ENCODE data around the gene LAS1L.
"Not testable (repeated sequence)": the region's sequence is repeated elsewhere in the genome, so short reads cannot be mapped to it uniquely, and the experiment has no call there.

Gene LAS1L

GRCh38 chrX:65528293-65528692 is 6.3 kb downstream of the LAS1L start:
- Histone ChIP-seq H3K9me3 (ENCODE audit: control insufficient read depth, low read length) (no peaks in the 10 kb centered on the region), H4K91ac (ENCODE audit: low read length) (no peak overlapping the region), H3K9ac (ENCODE audit: low read length) (no peak overlapping the region), H3K36me3 (ENCODE audit: control insufficient read depth in 1 of 2, insufficient read depth in 2 of 2, low read depth in 1 of 2, low read length in 2 of 2) (peaks cover 45 to 49% of the 10 kb centered on the region in 2 experiments), H2BK120ac (ENCODE audit: low read depth, low read length) (no peak overlapping the region), H3K27me3 (ENCODE audit: control insufficient read depth in 1 of 2, insufficient read depth in 1 of 2, low read length in 2 of 2) (peaks cover 0 to 13% of the 10 kb centered on the region in 2 experiments), H2BK5ac (ENCODE audit: low read depth, low read length, poor library complexity, severe bottlenecking) (no peak overlapping the region), H3K18ac (ENCODE audit: low read depth in 1 of 2, low read length in 2 of 2) (no peak overlapping the region), H3K4me2 (ENCODE audit: low read length, poor library complexity, severe bottlenecking) (no peak overlapping the region), H3K4me3 (ENCODE audit: insufficient read depth in 1 of 2, low read depth in 1 of 2, low read length in 2 of 2) (no peak overlapping the region), H2BK12ac (ENCODE audit: low read length in 2 of 2) (no peak overlapping the region), H3K23ac (ENCODE audit: low read length in 2 of 2) (no peak overlapping the region), H2AFZ (ENCODE audit: low read depth, low read length) (no peak overlapping the region), H3K79me1 (replicated peaks; ENCODE audit: low read length, poor library complexity, severe bottlenecking) (peaks cover 14% of the 10 kb centered on the region), H3K27ac (ENCODE audit: low read length, poor library complexity, severe bottlenecking) (no peak overlapping the region), H3K4me1 (ENCODE audit: control insufficient read depth, insufficient read depth, low read depth, low read length) (peaks cover 5% of the 10 kb centered on the region), H4K8ac (ENCODE audit: low read length) (no peak overlapping the region), H3K4ac (ENCODE audit: low read depth in 1 of 2, low read length in 2 of 2) (no peak overlapping the region), H2BK15ac (ENCODE audit: low read depth, poor library complexity, severe bottlenecking) (no peak overlapping the region), H2AK5ac (ENCODE audit: low read length, severe bottlenecking) (no peak overlapping the region), H3K14ac (ENCODE audit: low read length in 2 of 2) (no peak overlapping the region)
- DNase-seq = no peak
- 44% methylated on average over 3 of the region's 3 CpGs for WGBS

DNA sequence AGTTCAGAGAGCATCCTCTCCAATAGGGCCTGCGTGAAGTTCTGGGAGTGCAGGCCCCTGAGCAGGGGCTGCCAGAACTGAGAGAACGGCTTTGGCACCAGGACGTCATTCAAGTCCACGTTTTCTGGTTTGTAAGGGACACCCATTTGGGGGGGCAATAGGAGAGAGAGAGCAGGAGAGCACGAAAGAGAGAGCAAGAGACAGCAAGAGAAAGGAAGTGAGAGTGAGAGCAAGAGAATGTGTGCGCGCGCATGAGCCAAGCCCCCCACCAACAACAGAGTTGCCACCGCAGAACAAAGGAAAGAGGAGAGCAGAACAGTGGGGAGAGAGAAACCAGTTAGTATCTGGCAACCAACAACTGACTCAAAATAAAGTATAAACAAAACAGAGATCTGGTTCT is 10.4 kb downstream of the LAS1L start:
- peaks cover 9% of the 10 kb centered on the region for H3K79me1 ChIP-seq (replicated peaks; ENCODE audit: low read length, poor library complexity, severe bottlenecking)
- H3K9me3 ChIP-seq (ENCODE audit: control insufficient read depth, low read length) = no peaks in the 10 kb centered on the region
- no peak overlapping the region for H3K23ac ChIP-seq (ENCODE audit: low read length in 2 of 2)
- DNase-seq = no peak
- no peaks in the 10 kb centered on the region for H3K27me3 ChIP-seq (ENCODE audit: control insufficient read depth in 1 of 2, insufficient read depth in 1 of 2, low read length in 2 of 2)
- no peak overlapping the region for H4K8ac ChIP-seq (ENCODE audit: low read length)
- no peak overlapping the region for H3K18ac ChIP-seq (ENCODE audit: low read depth in 1 of 2, low read length in 2 of 2)
- H2BK120ac ChIP-seq (ENCODE audit: low read depth, low read length) = no peak overlapping the region
- no peak overlapping the region for H3K4ac ChIP-seq (ENCODE audit: low read depth in 1 of 2, low read length in 2 of 2)
- H3K4me1 ChIP-seq (ENCODE audit: control insufficient read depth, insufficient read depth, low read depth, low read length) = no peaks in the 10 kb centered on the region
- H4K91ac ChIP-seq (ENCODE audit: low read length) = no peak overlapping the region
- no peak overlapping the region for H3K9ac ChIP-seq (ENCODE audit: low read length)
- 95% methylated on average over 4 of the region's 9 CpGs for WGBS
- no peak overlapping the region for H3K14ac ChIP-seq (ENCODE audit: low read length in 2 of 2)
- H2BK15ac ChIP-seq (ENCODE audit: low read depth, poor library complexity, severe bottlenecking) = no peak overlapping the region
- no peak overlapping the region for H2BK12ac ChIP-seq (ENCODE audit: low read length in 2 of 2)
- no peak overlapping the region for H2AK5ac ChIP-seq (ENCODE audit: low read length, severe bottlenecking)
- peaks cover 55 to 60% of the 10 kb centered on the region in 2 experiments for H3K36me3 ChIP-seq (ENCODE audit: control insufficient read depth in 1 of 2, insufficient read depth in 2 of 2, low read depth in 1 of 2, low read length in 2 of 2)
- H2AFZ ChIP-seq (ENCODE audit: low read depth, low read length) = no peak overlapping the region
- H3K4me3 ChIP-seq (ENCODE audit: insufficient read depth in 1 of 2, low read depth in 1 of 2, low read length in 2 of 2) = no peak overlapping the region
- no peak overlapping the region for H2BK5ac ChIP-seq (ENCODE audit: low read depth, low read length, poor library complexity, severe bottlenecking)
- no peak overlapping the region for H3K27ac ChIP-seq (ENCODE audit: low read length, poor library complexity, severe bottlenecking)
- no peak overlapping the region for H3K4me2 ChIP-seq (ENCODE audit: low read length, poor library complexity, severe bottlenecking)

- H3K23ac ChIP-seq (ENCODE audit: low read length in 2 of 2) = no peak overlapping the region
- peaks cover 0 to 7% of the 10 kb centered on the region in 2 experiments for H3K27me3 ChIP-seq (ENCODE audit: control insufficient read depth in 1 of 2, insufficient read depth in 1 of 2, low read length in 2 of 2)
- no peak overlapping the region for H2AK5ac ChIP-seq (ENCODE audit: low read length, severe bottlenecking)
- no peak overlapping the region for H2BK120ac ChIP-seq (ENCODE audit: low read depth, low read length)
- H3K27ac ChIP-seq (ENCODE audit: low read length, poor library complexity, severe bottlenecking) = no peak overlapping the region
- H3K4me3 ChIP-seq (ENCODE audit: insufficient read depth in 1 of 2, low read depth in 1 of 2, low read length in 2 of 2) = no peak overlapping the region
- peak; percentile 73 for DNase-seq
- no peak overlapping the region for H2AFZ ChIP-seq (ENCODE audit: low read depth, low read length)
- peaks cover 5% of the 10 kb centered on the region for H3K79me1 ChIP-seq (replicated peaks; ENCODE audit: low read length, poor library complexity, severe bottlenecking)
- H3K9ac ChIP-seq (ENCODE audit: low read length) = no peak overlapping the region
- H3K4ac ChIP-seq (ENCODE audit: low read depth in 1 of 2, low read length in 2 of 2) = no peak overlapping the region
- H3K36me3 ChIP-seq (ENCODE audit: control insufficient read depth in 1 of 2, insufficient read depth in 2 of 2, low read depth in 1 of 2, low read length in 2 of 2) = peaks cover 56 to 57% of the 10 kb centered on the region in 2 experiments
- H3K9me3 ChIP-seq (ENCODE audit: control insufficient read depth, low read length) = no peaks in the 10 kb centered on the region
- no peak overlapping the region for H3K18ac ChIP-seq (ENCODE audit: low read depth in 1 of 2, low read length in 2 of 2)
- no peak overlapping the region for H4K8ac ChIP-seq (ENCODE audit: low read length)
- H2BK12ac ChIP-seq (ENCODE audit: low read length in 2 of 2) = no peak overlapping the region
- no peak overlapping the region for H4K91ac ChIP-seq (ENCODE audit: low read length)
- no peak overlapping the region for H2BK5ac ChIP-seq (ENCODE audit: low read depth, low read length, poor library complexity, severe bottlenecking)
- H3K14ac ChIP-seq (ENCODE audit: low read length in 2 of 2) = no peak overlapping the region
- no peak overlapping the region for H2BK15ac ChIP-seq (ENCODE audit: low read depth, poor library complexity, severe bottlenecking)
- H3K4me2 ChIP-seq (ENCODE audit: low read length, poor library complexity, severe bottlenecking) = no peak overlapping the region
- H3K4me1 ChIP-seq (ENCODE audit: control insufficient read depth, insufficient read depth, low read depth, low read length) = no peaks in the 10 kb centered on the region
- WGBS = 81% methylated on average over 3 of the region's 3 CpGs
Measured at GRCh38 chrX:65522739-65523372, 11.7 kb downstream of the LAS1L start.

- H3K79me1 ChIP-seq (replicated peaks; ENCODE audit: low read length, poor library complexity, severe bottlenecking); H3K27ac ChIP-seq (ENCODE audit: low read length, poor library complexity, severe bottlenecking); H2AK5ac ChIP-seq (ENCODE audit: low read length, severe bottlenecking); H3K23ac ChIP-seq (ENCODE audit: low read length in 2 of 2); H3K4me1 ChIP-seq (ENCODE audit: control insufficient read depth, insufficient read depth, low read depth, low read length); H3K14ac ChIP-seq (ENCODE audit: low read length in 2 of 2); DNase-seq; H2AFZ ChIP-seq (ENCODE audit: low read depth, low read length); H3K18ac ChIP-seq (ENCODE audit: low read depth in 1 of 2, low read length in 2 of 2); H4K8ac ChIP-seq (ENCODE audit: low read length); H3K4ac ChIP-seq (ENCODE audit: low read depth in 1 of 2, low read length in 2 of 2); H4K91ac ChIP-seq (ENCODE audit: low read length); H3K4me2 ChIP-seq (ENCODE audit: low read length, poor library complexity, severe bottlenecking); H2BK120ac ChIP-seq (ENCODE audit: low read depth, low read length); H3K9ac ChIP-seq (ENCODE audit: low read length); H2BK5ac ChIP-seq (ENCODE audit: low read depth, low read length, poor library complexity, severe bottlenecking); H2BK12ac ChIP-seq (ENCODE audit: low read length in 2 of 2); H3K9me3 ChIP-seq (ENCODE audit: control insufficient read depth, low read length); H3K4me3 ChIP-seq (ENCODE audit: insufficient read depth in 1 of 2, low read depth in 1 of 2, low read length in 2 of 2); H2BK15ac ChIP-seq (ENCODE audit: low read depth, poor library complexity, severe bottlenecking): not testable (repeated sequence)
- Histone ChIP-seq H3K27me3 (ENCODE audit: control insufficient read depth in 1 of 2, insufficient read depth in 1 of 2, low read length in 2 of 2) (peaks cover 0 to 13% of the 10 kb centered on the region in 2 experiments), H3K36me3 (ENCODE audit: control insufficient read depth in 1 of 2, insufficient read depth in 2 of 2, low read depth in 1 of 2, low read length in 2 of 2) (peaks cover 48 to 66% of the 10 kb centered on the region in 2 experiments)
- no CpG with 5 or more reads among the region's 6 CpGs for WGBS
Measured at GRCh38 chrX:65519530-65519929, 15.1 kb downstream of the LAS1L start.
